ENCODE results near the gene ZSCAN31. TPM values are rescaled to one million over a fixed set of nuclear protein-coding genes. Genes with fewer than 3 reads are reported as not detected.

ZSCAN31 gene
- total and polyA plus RNA-seq, 4 experiments from 2014 or later = 0.73 to 1.2 (median 0.91) TPM

DNA sequence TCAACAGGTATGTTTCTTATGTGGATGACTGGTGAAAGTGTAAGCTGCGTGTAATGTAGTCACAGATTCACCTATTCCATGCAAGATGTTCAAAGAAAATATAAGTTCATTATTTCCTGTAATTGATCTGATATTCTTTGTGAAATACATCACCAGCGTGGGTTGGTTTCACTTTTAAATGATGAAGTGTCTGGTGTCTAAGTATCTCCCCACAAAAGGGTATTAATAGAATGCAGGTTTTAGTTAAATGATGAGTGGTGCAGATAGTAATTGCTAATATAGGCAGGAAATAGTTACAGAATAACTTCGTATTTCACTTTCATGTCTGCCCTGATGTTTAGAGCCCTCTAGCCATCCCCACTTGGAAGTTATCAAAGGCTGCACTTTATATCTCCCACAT, 32.4 kb downstream of the ZSCAN31 start:
- H3K4me3 Mint-ChIP-seq = peak overlapping the region; percentile 6 to 68 (median 39)
- Histone ChIP-seq H3K27me3 (ENCODE audit: insufficient read depth, low read length) (no peaks in the 10 kb centered on the region), H3K4me1 (ENCODE audit: insufficient read depth, low read length) (peaks cover 15% of the 10 kb centered on the region), H3K27ac (ENCODE audit: low read depth, low read length) (no peak overlapping the region), H3K9me3 (ENCODE audit: control insufficient read depth in 1 of 2, low read length in 2 of 2) (no peaks in the 10 kb centered on the region), H3K36me3 (ENCODE audit: insufficient read depth, low read length) (no peaks in the 10 kb centered on the region), H3K4me3 (ENCODE audit: low read length in 2 of 2) (peak overlapping the region in 1 of 2 donors; percentile 26)
- ChIA-PET CTCF (ENCODE audit: partially characterized antibody) (no interaction called here), POLR2A (ENCODE audit: partially characterized antibody) (no interaction called here)
- intact Hi-C loops (cut with micrococcal nuclease) = no loop called here
- no peak for DNase-seq
- peaks cover 0 to 4% of the 10 kb centered on the region in 2 donors for H3K36me3 Mint-ChIP-seq
- H3K27me3 Mint-ChIP-seq = peaks cover 0 to 5% of the 10 kb centered on the region in 2 donors
- peaks cover 11 to 16% (median 14%) of the 10 kb centered on the region in 4 donors for H3K4me1 Mint-ChIP-seq
- peaks cover 0 to 3% (median 0%) of the 10 kb centered on the region in 8 donors for H3K9me3 Mint-ChIP-seq
- H3K27ac Mint-ChIP-seq = peak overlapping the region in 4 of 7 donors; percentile 5 to 53 (median 20)

DNA sequence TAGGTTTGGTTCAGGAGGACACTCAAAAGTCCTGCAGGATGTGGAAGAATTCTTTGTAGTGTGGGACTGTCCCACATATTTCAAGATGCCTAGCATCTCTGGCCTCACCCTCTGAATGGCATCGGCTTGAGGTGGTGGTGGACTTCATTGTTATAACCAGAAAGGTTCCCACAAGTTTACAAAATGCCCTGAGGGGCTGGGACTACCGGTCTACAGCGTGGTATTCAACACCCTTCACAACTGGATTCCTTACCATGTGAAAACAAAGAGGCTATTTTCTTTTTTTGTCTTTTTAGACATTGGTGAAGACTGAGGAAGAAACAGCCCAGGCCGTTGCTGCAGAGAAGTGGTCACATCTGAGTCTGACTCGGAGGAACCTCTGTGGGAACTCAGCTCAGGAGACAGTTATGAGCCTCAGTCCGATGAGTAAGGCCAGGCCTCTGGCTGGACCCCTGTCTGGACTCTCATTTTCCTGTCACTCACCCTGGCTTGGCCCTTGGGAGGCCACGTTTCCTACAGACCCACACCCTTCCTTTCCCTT, 39.4 kb downstream of the ZSCAN31 start:
- no peak overlapping the region for H3K4me3 Mint-ChIP-seq
- Histone ChIP-seq H3K9me3 (ENCODE audit: control insufficient read depth in 1 of 2, low read length in 2 of 2) (no peaks in the 10 kb centered on the region), H3K4me3 (ENCODE audit: low read length in 2 of 2) (no peak overlapping the region), H3K4me1 (ENCODE audit: insufficient read depth, low read length) (no peaks in the 10 kb centered on the region), H3K36me3 (ENCODE audit: insufficient read depth, low read length) (no peaks in the 10 kb centered on the region), H3K27me3 (ENCODE audit: insufficient read depth, low read length) (no peaks in the 10 kb centered on the region), H3K27ac (ENCODE audit: low read depth, low read length) (no peak overlapping the region)
- H3K9me3 Mint-ChIP-seq = no peaks in the 10 kb centered on the region
- POLR2A ChIA-PET (ENCODE audit: partially characterized antibody) = no interaction called here
- H3K27me3 Mint-ChIP-seq = peaks cover 0 to 3% of the 10 kb centered on the region in 2 donors
- no peak overlapping the region for H3K27ac Mint-ChIP-seq
- CTCF ChIA-PET (ENCODE audit: partially characterized antibody) = no interaction called here
- H3K36me3 Mint-ChIP-seq = peaks cover 0 to 4% of the 10 kb centered on the region in 2 donors
- DNase-seq = no peak
- intact Hi-C loops (cut with micrococcal nuclease) = no loop called here
- H3K4me1 Mint-ChIP-seq = no peaks in the 10 kb centered on the region

DNA sequence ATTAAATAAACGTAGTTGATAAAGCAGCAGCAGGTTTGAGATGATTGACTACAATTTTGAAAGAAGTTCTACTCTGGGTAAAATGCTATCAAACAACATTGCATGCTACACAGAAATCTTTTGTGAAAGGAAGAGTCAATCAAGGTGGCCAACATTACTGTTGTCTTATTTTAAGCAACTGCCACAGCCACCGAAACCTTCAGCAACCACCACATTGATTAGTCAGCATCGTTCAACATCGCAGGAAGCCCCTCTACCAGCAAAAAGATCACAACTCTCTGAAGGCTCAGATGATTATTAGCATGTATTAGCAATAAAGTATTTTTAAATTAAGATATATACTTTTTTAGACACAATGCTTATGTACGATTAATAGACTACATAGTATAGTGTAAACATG, 40.6 kb downstream of the ZSCAN31 start:
- Mint-ChIP-seq H3K4me3 (no peak overlapping the region), H3K27me3 (peaks cover 0 to 3% of the 10 kb centered on the region in 2 donors), H3K9me3 (no peaks in the 10 kb centered on the region), H3K36me3 (peaks cover 0 to 7% of the 10 kb centered on the region in 2 donors), H3K4me1 (no peaks in the 10 kb centered on the region), H3K27ac (no peak overlapping the region)
- POLR2A ChIA-PET (ENCODE audit: partially characterized antibody) = no interaction called here
- no peaks in the 10 kb centered on the region for H3K36me3 ChIP-seq (ENCODE audit: insufficient read depth, low read length)
- H3K27ac ChIP-seq (ENCODE audit: low read depth, low read length) = no peak overlapping the region
- no peaks in the 10 kb centered on the region for H3K27me3 ChIP-seq (ENCODE audit: insufficient read depth, low read length)
- H3K4me1 ChIP-seq (ENCODE audit: insufficient read depth, low read length) = no peaks in the 10 kb centered on the region
- H3K4me3 ChIP-seq (ENCODE audit: low read length in 2 of 2) = no peak overlapping the region
- intact Hi-C loops (cut with micrococcal nuclease) = no loop called here
- CTCF ChIA-PET (ENCODE audit: partially characterized antibody) = no interaction called here
- H3K9me3 ChIP-seq (ENCODE audit: control insufficient read depth in 1 of 2, low read length in 2 of 2) = no peaks in the 10 kb centered on the region
- DNase-seq = no peak

DNA sequence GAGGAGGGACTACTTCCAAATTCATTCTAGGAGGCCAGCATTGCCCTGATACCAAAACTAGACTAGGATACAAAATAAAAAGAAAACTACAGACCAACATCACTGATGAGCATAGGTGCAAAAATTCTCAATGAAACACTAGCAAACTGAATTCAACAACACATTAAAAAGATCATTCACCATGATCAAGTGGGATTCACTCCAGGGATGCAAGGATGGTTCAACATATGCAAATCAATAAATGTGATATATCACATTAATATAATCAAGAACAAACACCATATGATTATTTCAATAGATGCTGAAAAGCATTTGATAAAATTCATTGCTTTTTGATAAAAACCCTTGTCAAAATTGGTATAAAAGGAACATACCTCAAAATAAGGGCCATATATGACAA, 44.4 kb downstream of the ZSCAN31 start:
- ChIA-PET POLR2A (ENCODE audit: partially characterized antibody) (no interaction called here), CTCF (ENCODE audit: partially characterized antibody) (no interaction called here)
- no peaks in the 10 kb centered on the region for H3K9me3 Mint-ChIP-seq
- no peak overlapping the region for H3K27ac Mint-ChIP-seq
- H3K36me3 Mint-ChIP-seq = peaks cover 0 to 20% of the 10 kb centered on the region in 2 donors
- Histone ChIP-seq H3K4me1 (ENCODE audit: insufficient read depth, low read length) (no peaks in the 10 kb centered on the region), H3K27me3 (ENCODE audit: insufficient read depth, low read length) (no peaks in the 10 kb centered on the region), H3K9me3 (ENCODE audit: control insufficient read depth in 1 of 2, low read length in 2 of 2) (no peaks in the 10 kb centered on the region), H3K36me3 (ENCODE audit: insufficient read depth, low read length) (no peaks in the 10 kb centered on the region), H3K4me3 (ENCODE audit: low read length in 2 of 2) (no peak overlapping the region), H3K27ac (ENCODE audit: low read depth, low read length) (no peak overlapping the region)
- peaks cover 0 to 9% of the 10 kb centered on the region in 2 donors for H3K27me3 Mint-ChIP-seq
- intact Hi-C loops (cut with micrococcal nuclease) = no loop called here
- no peak overlapping the region for H3K4me3 Mint-ChIP-seq
- no peaks in the 10 kb centered on the region for H3K4me1 Mint-ChIP-seq
- DNase-seq = no peak

DNA sequence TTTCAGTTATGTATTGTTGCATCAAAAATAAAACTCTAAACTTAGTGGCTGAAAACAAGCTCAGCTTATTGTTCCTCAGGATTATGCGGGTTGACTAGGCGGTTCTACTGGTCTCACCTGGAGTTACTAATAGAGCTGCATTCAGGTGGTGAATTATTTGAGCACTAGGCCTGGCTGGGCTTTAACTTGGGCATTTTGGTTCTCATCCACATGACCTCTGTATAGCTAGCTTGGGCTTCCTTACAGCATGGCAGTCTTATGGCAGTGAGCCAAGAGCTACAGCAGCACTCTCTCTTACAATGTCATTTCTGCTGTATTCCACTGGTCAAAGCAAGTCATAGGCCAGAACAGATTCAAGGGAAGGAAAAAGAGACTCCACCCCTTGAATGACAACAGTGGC, 53.0 kb downstream of the ZSCAN31 start:
- peak overlapping the region in 2 of 8 donors; percentile 56 to 64 for H3K4me3 Mint-ChIP-seq
- Histone ChIP-seq H3K4me3 (ENCODE audit: low read length in 2 of 2) (no peak overlapping the region), H3K9me3 (ENCODE audit: control insufficient read depth in 1 of 2, low read length in 2 of 2) (no peaks in the 10 kb centered on the region), H3K27ac (ENCODE audit: low read depth, low read length) (no peak overlapping the region), H3K27me3 (ENCODE audit: insufficient read depth, low read length) (no peaks in the 10 kb centered on the region), H3K36me3 (ENCODE audit: insufficient read depth, low read length) (no peaks in the 10 kb centered on the region), H3K4me1 (ENCODE audit: insufficient read depth, low read length) (peaks cover 6% of the 10 kb centered on the region)
- intact Hi-C loops (cut with micrococcal nuclease) = no loop called here
- ChIA-PET POLR2A (ENCODE audit: partially characterized antibody) (interaction anchor here (0.6 kb wide), 1 partner anchor 16 kb away, joined by 4 read pairs; the partner anchor contains the start of gene ZSCAN26), CTCF (ENCODE audit: partially characterized antibody) (interaction anchor here (0.6 to 2.3 kb wide), 2 partner anchors 73 to 1131 kb away, joined by 4 to 5 read pairs; no protein-coding TSS in a partner anchor)
- H3K4me1 Mint-ChIP-seq = peaks cover 4 to 8% (median 7%) of the 10 kb centered on the region in 4 donors
- no peak overlapping the region for H3K27ac Mint-ChIP-seq
- H3K36me3 Mint-ChIP-seq = peaks cover 2 to 34% of the 10 kb centered on the region in 2 donors
- H3K9me3 Mint-ChIP-seq = peaks cover 0 to 14% (median 3%) of the 10 kb centered on the region in 8 donors
- DNase-seq = no peak
- peaks cover 16 to 39% of the 10 kb centered on the region in 2 donors for H3K27me3 Mint-ChIP-seq

DNA sequence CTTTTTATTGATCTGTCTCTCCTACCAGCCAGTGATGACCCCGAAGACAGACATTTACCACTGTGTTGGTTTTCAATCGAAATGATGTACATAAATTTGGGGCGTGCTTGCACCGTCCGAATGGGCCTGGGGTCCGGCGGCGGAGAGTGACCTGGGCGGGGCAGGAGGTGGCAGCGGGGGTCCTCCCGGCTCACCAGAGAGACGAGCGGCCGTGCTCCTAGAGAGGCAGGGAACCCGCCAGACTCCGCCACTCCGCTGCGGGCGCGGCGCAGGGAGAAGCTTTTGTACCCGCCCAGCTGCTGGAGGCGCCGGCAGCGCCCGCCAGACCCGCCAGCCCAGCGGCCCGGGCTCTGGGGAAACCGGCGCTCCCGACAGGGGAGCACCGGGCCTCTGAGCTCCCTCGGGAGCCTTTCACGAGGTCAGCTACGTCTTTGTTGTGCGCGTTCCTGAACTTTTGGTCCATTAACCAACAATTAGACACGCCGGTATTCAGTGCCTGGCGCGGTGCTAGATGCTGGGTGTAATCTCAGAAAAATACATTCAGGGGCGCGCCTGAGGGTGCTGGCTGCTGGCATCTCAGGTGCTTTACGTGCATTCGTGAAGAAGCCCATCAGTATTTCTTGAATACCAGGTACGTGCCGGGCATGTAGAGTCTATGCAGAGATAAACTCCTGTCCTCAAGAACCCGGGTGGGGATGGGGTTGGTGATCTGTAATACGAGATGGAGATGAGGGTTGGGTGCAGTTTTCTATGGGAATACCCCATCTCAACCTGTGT, 54.5 kb downstream of the ZSCAN31 start, which contains the start of gene PGBD1:
PGBD1 (plus strand) TSS at position 285 of the 777 bp plus-strand sequence. CDS start 2,242 bp downstream, outside the sequence.
- POLR2A ChIA-PET (ENCODE audit: partially characterized antibody) = interaction anchor here (1.0 to 1.9 kb wide), 2 partner anchors 14 to 29 kb away, joined by 6 to 15 read pairs; partner anchors contain the start of genes ZKSCAN4 and ZSCAN26
- Mint-ChIP-seq H3K9me3 (peaks cover 0 to 14% (median 3%) of the 10 kb centered on the region in 8 donors), H3K4me1 (peaks cover 4 to 8% (median 7%) of the 10 kb centered on the region in 4 donors), H3K27me3 (peaks cover 16 to 31% of the 10 kb centered on the region in 2 donors), H3K36me3 (peaks cover 17 to 25% of the 10 kb centered on the region in 2 donors), H3K27ac (peak within 1 kb of the TSS in 1 of 7 donors; percentile 28), H3K4me3 (peak within 1 kb of the TSS; percentile 63 to 79 (median 75))
- Histone ChIP-seq H3K27ac (ENCODE audit: low read depth, low read length) (no peak within 1 kb of the TSS), H3K36me3 (ENCODE audit: insufficient read depth, low read length) (peaks cover 5% of the 10 kb centered on the region), H3K9me3 (ENCODE audit: control insufficient read depth in 1 of 2, low read length in 2 of 2) (no peaks in the 10 kb centered on the region), H3K27me3 (ENCODE audit: insufficient read depth, low read length) (no peaks in the 10 kb centered on the region), H3K4me3 (ENCODE audit: low read length in 2 of 2) (peak within 1 kb of the TSS in 1 of 2 donors; percentile 37), H3K4me1 (ENCODE audit: insufficient read depth, low read length) (peaks cover 6% of the 10 kb centered on the region)
- intact Hi-C loops (cut with micrococcal nuclease) = no loop called here
- peak in 4 of 5 donors; percentile 18 to 40 (median 27) for DNase-seq
- CTCF ChIA-PET (ENCODE audit: partially characterized antibody) = interaction anchor here (1.2 to 2.4 kb wide), 2 partner anchors 28 to 74 kb away, joined by 3 to 10 read pairs; no protein-coding TSS in a partner anchor

Measured in CD4-positive, alpha-beta memory T cell (primary cell).